GM19025 (cell line): ENCODE measurements around the gene NMNAT1.
"Not testable (repeated sequence)": the region's sequence is repeated elsewhere in the genome, so short reads cannot be mapped to it uniquely, and the experiment has no call there.

Experiments
- ATAC-seq: cut with Tn5 transposase; IDR thresholded peaks from one replicate; pipeline ENCODE4 v1.9.1; 2021; ENCODE audit warnings: mild to moderate bottlenecking, low read depth, moderate library complexity; ENCODE audit not compliant: unreplicated experiment

The NMNAT1 gene

DNA sequence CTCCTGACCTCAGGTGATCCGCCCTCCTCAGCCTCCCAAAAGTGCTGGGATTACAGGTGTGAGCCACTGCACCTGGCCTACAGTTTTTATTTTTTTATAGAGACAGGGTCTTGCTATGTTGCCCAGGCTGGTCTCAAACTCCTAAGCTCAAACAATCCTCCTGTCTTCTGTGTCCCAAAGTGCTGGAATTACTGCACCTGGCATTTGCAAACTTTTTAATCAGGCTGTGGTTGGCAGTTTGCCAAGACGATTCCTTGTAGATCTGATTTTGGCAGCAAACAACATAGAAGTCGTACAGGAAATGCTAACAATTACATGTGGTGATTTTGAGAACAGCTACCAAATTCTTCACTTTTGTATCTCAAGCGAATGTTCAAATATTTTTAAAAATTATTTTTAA, 63.9 kb downstream of the NMNAT1 start:
- no peak for ATAC-seq

- no peak for ATAC-seq
Observed at GRCh38 chr1:10014016-10014415, 70.7 kb downstream of the NMNAT1 start.

DNA sequence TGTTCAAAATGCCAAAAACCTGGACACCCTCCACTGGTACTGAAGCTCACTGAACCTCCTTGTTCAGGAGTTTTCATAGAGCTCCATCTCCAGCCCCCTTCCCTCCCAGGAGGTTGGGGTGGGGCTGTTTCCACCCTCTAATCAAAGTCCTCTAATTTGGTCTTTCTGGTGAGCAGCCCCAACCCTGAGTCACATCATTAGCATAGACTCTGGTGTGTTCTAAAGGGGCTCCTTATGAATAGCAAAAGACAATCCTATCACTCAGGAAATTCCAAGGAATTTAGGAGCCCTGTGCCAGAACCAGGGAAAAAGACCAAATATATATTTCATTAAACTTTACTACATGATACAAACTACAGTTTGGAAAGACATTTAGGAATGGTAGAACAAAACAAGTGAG, 76.3 kb downstream of the NMNAT1 start:
- no peak for ATAC-seq

DNA sequence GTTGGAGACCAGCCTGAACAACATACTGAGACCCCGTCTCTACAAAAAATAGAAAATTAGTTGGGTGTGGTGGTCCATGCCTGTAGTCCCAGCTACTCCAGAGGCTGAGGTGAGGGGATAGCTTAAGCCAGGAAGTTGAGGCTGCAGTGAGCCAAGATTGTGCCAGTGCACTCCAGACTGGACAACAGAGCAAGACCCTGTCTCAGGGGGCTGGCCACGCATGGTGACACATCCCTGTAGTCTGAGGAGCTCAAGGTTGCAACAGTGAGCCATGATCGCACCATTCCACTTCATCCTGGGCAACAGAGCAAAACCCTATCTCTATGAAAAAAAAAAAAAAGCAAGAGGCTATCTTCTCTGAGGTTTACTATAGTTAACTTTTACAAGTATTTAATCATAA, 76.8 kb downstream of the NMNAT1 start:
- ATAC-seq, result no peak

- not testable (repeated sequence) for ATAC-seq
Observed at GRCh38 chr1:10020678-10021077, 77.4 kb downstream of the NMNAT1 start.

GRCh38 chr1:10021992-10022391, 78.7 kb downstream of the NMNAT1 start:
- not testable (repeated sequence) for ATAC-seq

- no peak for ATAC-seq
Observed at GRCh38 chr1:10022656-10023055, 79.4 kb downstream of the NMNAT1 start.

DNA sequence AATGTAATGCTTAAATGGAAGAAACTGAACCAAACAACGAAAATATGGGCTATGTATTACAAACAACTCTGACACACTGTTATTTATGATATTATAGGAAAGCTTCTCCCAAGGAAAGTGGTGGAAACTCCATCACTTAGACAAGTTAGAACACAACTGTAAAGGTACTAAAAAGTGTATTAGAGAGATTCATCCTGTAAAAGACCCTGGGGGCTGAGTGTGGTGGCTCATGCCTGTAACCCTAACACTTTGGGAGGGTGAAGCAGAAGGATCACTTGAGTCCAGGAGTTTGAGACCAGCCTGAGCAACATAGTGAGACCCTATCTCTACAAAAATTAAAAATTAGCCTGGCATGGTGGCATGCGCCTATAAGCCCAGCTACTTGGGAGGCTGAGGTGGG, 82.1 kb downstream of the NMNAT1 start:
- ATAC-seq, result no peak

DNA sequence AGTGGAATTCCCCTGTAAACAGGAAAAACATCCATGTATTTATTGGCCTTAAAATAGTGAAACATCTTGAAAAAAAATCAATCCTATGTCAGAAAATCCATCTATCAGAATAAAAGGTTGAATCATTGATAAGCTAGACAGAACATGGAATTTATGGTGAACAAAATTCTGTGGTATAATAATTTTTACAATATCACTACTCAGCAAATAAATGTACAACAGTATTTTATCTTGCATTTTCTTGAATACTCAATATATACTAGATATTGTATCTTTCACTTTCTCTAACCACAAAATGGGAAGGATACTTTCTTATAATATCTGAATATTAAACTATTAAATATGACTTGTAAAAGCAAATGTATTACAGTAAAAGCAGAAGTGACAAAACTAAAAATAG, 83.8 kb downstream of the NMNAT1 start:
- no peak for ATAC-seq

GRCh38 chr1:10028956-10029500, 85.8 kb downstream of the NMNAT1 start:
- not testable (repeated sequence) for ATAC-seq

- no peak for ATAC-seq
Observed at GRCh38 chr1:10031461-10031860, 88.2 kb downstream of the NMNAT1 start.

- ATAC-seq, result peak; percentile 95
Observed at GRCh38 chr1:10032590-10033358, 89.5 kb downstream of the NMNAT1 start, which contains the start of gene UBE4B. Gene UBE4B (plus strand): TSS chr1:10032958. CDS start chr1:10033671, 713 bp downstream.

DNA sequence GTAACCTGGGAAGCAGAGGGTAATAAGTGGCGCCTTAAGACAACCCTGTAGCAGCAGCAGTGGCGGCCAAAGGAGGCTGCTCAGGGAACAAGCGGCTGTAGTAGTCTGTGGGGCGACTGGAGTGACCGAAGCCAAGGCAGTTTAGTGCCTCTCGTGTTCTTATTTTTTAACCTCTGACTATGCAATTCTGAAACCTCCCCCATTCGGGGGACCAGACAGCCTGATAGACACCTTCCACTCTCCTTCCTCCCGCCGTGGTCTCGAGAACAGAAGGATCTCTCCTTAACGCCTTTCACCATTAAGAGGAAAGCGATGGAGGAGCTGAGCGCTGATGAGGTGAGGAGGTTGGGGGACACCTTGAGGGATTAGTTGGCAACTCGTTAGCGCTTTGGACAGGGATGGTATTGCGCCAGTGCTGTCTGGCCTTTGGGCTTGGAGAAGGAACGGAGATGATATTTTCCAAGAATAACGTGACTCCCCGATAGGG, 90.1 kb downstream of the NMNAT1 start:
- ATAC-seq, result no peak
